ENCODE measurements around the gene COPG1.

COPG1 gene, protein sequence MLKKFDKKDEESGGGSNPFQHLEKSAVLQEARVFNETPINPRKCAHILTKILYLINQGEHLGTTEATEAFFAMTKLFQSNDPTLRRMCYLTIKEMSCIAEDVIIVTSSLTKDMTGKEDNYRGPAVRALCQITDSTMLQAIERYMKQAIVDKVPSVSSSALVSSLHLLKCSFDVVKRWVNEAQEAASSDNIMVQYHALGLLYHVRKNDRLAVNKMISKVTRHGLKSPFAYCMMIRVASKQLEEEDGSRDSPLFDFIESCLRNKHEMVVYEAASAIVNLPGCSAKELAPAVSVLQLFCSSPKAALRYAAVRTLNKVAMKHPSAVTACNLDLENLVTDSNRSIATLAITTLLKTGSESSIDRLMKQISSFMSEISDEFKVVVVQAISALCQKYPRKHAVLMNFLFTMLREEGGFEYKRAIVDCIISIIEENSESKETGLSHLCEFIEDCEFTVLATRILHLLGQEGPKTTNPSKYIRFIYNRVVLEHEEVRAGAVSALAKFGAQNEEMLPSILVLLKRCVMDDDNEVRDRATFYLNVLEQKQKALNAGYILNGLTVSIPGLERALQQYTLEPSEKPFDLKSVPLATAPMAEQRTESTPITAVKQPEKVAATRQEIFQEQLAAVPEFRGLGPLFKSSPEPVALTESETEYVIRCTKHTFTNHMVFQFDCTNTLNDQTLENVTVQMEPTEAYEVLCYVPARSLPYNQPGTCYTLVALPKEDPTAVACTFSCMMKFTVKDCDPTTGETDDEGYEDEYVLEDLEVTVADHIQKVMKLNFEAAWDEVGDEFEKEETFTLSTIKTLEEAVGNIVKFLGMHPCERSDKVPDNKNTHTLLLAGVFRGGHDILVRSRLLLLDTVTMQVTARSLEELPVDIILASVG

DNA sequence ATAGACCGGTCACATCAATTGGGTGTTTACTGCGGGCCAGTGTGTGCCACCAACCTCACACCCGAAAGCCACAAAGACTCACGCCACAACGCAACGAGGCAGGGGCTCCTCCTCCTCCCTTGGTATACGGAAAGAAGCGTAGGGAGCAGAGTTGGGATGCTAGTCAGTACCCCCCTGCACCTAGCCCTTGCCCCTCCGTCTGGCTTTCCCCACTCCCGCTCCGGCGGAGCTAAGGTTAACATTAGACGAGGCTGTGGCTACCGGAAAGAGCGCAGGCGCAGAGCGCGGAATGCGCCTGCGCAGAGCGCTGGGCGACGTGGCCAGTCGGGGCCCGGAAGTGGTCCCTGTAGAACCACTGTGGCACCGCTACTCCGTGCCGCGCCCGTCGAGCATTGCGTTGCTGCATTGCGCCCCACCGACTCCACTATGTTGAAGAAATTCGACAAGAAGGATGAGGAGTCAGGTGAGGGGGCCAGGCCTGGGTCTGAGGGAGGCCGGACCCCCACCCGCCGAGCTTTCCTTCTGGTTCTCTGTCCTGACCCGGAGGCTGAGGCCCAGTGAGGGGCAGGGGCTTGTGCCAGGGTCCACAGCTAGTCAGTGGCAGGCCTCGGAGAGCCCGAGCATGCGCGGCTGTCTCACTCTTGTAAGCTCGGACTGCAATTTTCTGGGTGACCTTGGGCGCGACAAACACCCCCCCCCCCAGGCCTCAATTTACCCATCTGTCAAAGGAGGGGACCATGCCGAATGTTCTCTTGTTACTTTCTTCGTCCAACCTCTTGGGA is at the start of gene COPG1:
Gene COPG1 (plus strand): TSS at position 323 of the 782 bp plus-strand sequence. CDS start 104 bp downstream, at position 427.
- peak within 1 kb of the TSS; percentile 93 for H3K4me3 ChIP-seq (ENCODE audit: severe bottlenecking)
- no peaks in the 10 kb centered on the region for H3K27me3 ChIP-seq (ENCODE audit: insufficient read depth, poor library complexity, severe bottlenecking)
- peak; percentile 74 for DNase-seq (ENCODE audit: low spot score)
- TF ChIP-seq, protein P1, sequence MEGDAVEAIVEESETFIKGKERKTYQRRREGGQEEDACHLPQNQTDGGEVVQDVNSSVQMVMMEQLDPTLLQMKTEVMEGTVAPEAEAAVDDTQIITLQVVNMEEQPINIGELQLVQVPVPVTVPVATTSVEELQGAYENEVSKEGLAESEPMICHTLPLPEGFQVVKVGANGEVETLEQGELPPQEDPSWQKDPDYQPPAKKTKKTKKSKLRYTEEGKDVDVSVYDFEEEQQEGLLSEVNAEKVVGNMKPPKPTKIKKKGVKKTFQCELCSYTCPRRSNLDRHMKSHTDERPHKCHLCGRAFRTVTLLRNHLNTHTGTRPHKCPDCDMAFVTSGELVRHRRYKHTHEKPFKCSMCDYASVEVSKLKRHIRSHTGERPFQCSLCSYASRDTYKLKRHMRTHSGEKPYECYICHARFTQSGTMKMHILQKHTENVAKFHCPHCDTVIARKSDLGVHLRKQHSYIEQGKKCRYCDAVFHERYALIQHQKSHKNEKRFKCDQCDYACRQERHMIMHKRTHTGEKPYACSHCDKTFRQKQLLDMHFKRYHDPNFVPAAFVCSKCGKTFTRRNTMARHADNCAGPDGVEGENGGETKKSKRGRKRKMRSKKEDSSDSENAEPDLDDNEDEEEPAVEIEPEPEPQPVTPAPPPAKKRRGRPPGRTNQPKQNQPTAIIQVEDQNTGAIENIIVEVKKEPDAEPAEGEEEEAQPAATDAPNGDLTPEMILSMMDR (IDR thresholded peaks at IDR 0.05; ENCODE audit: poor library complexity, severe bottlenecking), result no peak
- ATAC-seq (ENCODE audit: low read depth), result peak; percentile 79
- H3K9me3 ChIP-seq (ENCODE audit: severe bottlenecking), result no peaks in the 10 kb centered on the region
- H3K27ac ChIP-seq (ENCODE audit: poor library complexity, severe bottlenecking), result peak within 1 kb of the TSS; percentile 59
- H3K36me3 ChIP-seq (ENCODE audit: low read depth), result peaks cover 47% of the 10 kb centered on the region
- H3K4me1 ChIP-seq (ENCODE audit: insufficient read depth, poor library complexity, severe bottlenecking), result peaks cover 14% of the 10 kb centered on the region

DNA sequence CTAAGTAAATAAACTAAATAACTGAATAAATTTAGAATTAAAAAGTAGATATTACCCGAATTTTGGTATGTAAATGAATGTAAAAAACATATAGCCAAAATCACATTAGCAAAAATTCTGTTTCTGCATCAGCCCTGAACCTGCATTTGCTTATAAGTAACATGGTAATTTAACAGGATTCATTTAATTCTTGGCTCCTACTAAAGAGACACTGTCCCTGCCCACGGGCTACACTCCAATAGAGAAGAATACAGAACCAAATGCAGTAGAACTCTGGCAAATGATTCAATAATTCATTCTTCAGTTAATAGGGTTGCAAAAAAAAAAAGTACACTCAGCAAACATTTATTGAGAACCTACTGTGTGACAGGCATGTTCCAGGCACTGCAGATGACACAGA is 44.9 kb upstream of the COPG1 start:
- Histone ChIP-seq H3K4me1 (ENCODE audit: insufficient read depth, poor library complexity, severe bottlenecking) (no peaks in the 10 kb centered on the region), H3K9me3 (ENCODE audit: severe bottlenecking) (no peaks in the 10 kb centered on the region), H3K27me3 (ENCODE audit: insufficient read depth, poor library complexity, severe bottlenecking) (no peaks in the 10 kb centered on the region), H3K27ac (ENCODE audit: poor library complexity, severe bottlenecking) (no peak overlapping the region), H3K4me3 (ENCODE audit: severe bottlenecking) (no peak overlapping the region), H3K36me3 (ENCODE audit: low read depth) (no peaks in the 10 kb centered on the region)
- ATAC-seq (ENCODE audit: low read depth) (no peak), DNase-seq (ENCODE audit: low spot score) (no peak)
- TF ChIP-seq, protein P1 (IDR thresholded peaks at IDR 0.05; ENCODE audit: poor library complexity, severe bottlenecking), result no peak

GRCh38 chr3:129205109-129205832 is 44.1 kb upstream of the COPG1 start:
- TF ChIP-seq, protein P1 (IDR thresholded peaks at IDR 0.05; ENCODE audit: poor library complexity, severe bottlenecking), result no peak
- H3K4me1 ChIP-seq (ENCODE audit: insufficient read depth, poor library complexity, severe bottlenecking), result no peaks in the 10 kb centered on the region
- no peak for DNase-seq (ENCODE audit: low spot score)
- no peak overlapping the region for H3K27ac ChIP-seq (ENCODE audit: poor library complexity, severe bottlenecking)
- H3K9me3 ChIP-seq (ENCODE audit: severe bottlenecking), result no peaks in the 10 kb centered on the region
- no peak for ATAC-seq (ENCODE audit: low read depth)
- H3K36me3 ChIP-seq (ENCODE audit: low read depth), result no peaks in the 10 kb centered on the region
- no peak overlapping the region for H3K4me3 ChIP-seq (ENCODE audit: severe bottlenecking)
- no peaks in the 10 kb centered on the region for H3K27me3 ChIP-seq (ENCODE audit: insufficient read depth, poor library complexity, severe bottlenecking)

DNA sequence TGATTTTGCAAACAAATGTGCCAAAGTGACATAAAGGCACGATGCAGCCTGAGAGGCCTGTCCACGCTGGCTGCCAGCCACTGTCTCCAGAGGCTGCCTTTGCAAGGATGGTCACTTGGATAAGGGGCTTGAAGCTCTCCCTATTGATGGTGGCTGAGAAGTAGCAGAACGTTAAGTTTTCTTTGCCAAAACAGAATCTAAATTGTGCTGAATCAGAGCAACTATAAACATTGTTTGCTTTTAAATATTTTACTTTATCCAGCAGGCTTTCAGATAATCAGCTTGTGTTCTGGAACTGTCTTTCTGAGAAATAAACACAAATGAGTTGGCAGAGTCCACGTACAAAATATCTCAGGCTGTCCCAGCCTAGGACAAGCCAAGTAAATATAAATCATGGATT is 41.9 kb upstream of the COPG1 start:
- Histone ChIP-seq H3K36me3 (ENCODE audit: low read depth) (no peaks in the 10 kb centered on the region), H3K27ac (ENCODE audit: poor library complexity, severe bottlenecking) (no peak overlapping the region), H3K27me3 (ENCODE audit: insufficient read depth, poor library complexity, severe bottlenecking) (no peaks in the 10 kb centered on the region), H3K4me3 (ENCODE audit: severe bottlenecking) (no peak overlapping the region), H3K9me3 (ENCODE audit: severe bottlenecking) (no peaks in the 10 kb centered on the region), H3K4me1 (ENCODE audit: insufficient read depth, poor library complexity, severe bottlenecking) (peaks cover 10% of the 10 kb centered on the region)
- DNase-seq (ENCODE audit: low spot score) (no peak), ATAC-seq (ENCODE audit: low read depth) (no peak)
- TF ChIP-seq, protein P1 (IDR thresholded peaks at IDR 0.05; ENCODE audit: poor library complexity, severe bottlenecking), result no peak
